Skeletal muscle satellite cell (primary cell): ENCODE results near the gene APOO.
A peak's percentile ranks its signal among the peaks of the same experiment; 100 is the strongest.

Experiments
- H3K27me3 ChIP-seq: 2 replicates; pipeline ENCODE4 v1.7.0; 2013; ENCODE audit warnings: low read length; ENCODE audit not compliant: control insufficient read depth, insufficient read depth
- H3K36me3 ChIP-seq: 2 replicates; pipeline ENCODE4 v1.7.0; 2013; ENCODE audit warnings: mild to moderate bottlenecking, control low read depth, low read length; ENCODE audit not compliant: insufficient read depth
- H3K4me1 ChIP-seq: 2 replicates; pipeline ENCODE4 v1.7.0; 2013; ENCODE audit warnings: low read length; ENCODE audit not compliant: control insufficient read depth, insufficient read depth
- H3K4me2 ChIP-seq: 2 replicates; pipeline ENCODE4 v1.7.0; 2013; ENCODE audit warnings: mild to moderate bottlenecking, low read length
- H3K4me3 ChIP-seq: 2 replicates; pipeline ENCODE4 v1.7.0; 2013; ENCODE audit warnings: low read length
- H3K9ac ChIP-seq: 2 replicates; pipeline ENCODE4 v1.7.0; 2013; ENCODE audit warnings: mild to moderate bottlenecking, low read depth, low read length, moderate library complexity
- H3K9me3 ChIP-seq: replicated peaks from 2 replicates; pipeline ENCODE4 v1.7.0; 2013; ENCODE audit warnings: mild to moderate bottlenecking, control low read depth, low read length

Gene APOO

DNA sequence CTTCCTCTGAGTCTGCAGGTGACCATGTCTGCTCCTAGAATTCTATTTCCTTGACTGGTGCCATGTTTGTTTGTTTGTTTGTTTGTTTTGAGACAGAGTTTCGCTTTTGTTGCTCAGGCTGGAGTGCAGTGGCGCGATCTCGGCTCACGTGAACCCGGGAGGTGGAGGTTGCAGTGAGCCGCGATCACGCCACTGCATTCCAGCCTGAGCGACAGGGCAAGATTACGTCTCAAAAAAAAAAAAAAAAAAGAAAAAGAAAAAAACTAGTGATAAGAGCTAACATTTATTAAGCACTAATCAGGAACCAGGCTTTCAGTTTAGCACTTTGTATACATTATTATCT lies 117.6 kb downstream of the APOO start:
- Histone ChIP-seq H3K36me3 (peaks cover 11% of the 10 kb centered on the region), H3K9me3 (no peaks in the 10 kb centered on the region), H3K4me1 (peaks cover 1% of the 10 kb centered on the region), H3K4me3 (no peak overlapping the region), H3K4me2 (no peak overlapping the region), H3K9ac (no peak overlapping the region), H3K27me3 (no peaks in the 10 kb centered on the region)

GRCh38 chrX:23789386-23790154 lies 118.2 kb downstream of the APOO start:
- H3K9me3 ChIP-seq: no peaks in the 10 kb centered on the region
- peaks cover 5% of the 10 kb centered on the region for H3K4me1 ChIP-seq
- peaks cover 15% of the 10 kb centered on the region for H3K36me3 ChIP-seq
- H3K27me3 ChIP-seq: no peaks in the 10 kb centered on the region
- no peak overlapping the region for H3K4me3 ChIP-seq
- no peak overlapping the region for H3K4me2 ChIP-seq
- H3K9ac ChIP-seq: no peak overlapping the region

- no peaks in the 10 kb centered on the region for H3K9me3 ChIP-seq
- H3K4me2 ChIP-seq: no peak overlapping the region
- H3K36me3 ChIP-seq: peaks cover 15% of the 10 kb centered on the region
- no peaks in the 10 kb centered on the region for H3K27me3 ChIP-seq
- no peak overlapping the region for H3K4me3 ChIP-seq
- peaks cover 5% of the 10 kb centered on the region for H3K4me1 ChIP-seq
- H3K9ac ChIP-seq: no peak overlapping the region
Measured at GRCh38 chrX:23788946-23789345, 118.8 kb downstream of the APOO start.

DNA sequence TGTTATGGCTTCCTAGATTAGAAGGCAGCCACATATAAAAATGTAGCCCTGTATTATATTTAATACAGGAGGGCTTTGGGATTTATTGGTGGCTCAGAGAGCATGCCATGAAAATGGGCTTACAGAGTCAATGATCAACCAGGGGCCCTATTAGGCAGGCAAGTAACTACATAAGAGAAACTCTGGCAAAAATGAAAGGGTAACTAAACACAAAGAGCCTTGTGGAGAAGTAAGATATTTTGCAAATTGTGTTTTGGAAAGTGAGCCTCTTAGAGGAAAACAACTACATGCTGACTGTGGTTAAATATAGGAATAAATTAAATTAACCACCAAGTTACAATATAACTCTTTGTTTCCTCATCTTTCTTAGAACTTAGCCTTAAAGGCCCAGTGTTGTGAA lies 119.2 kb downstream of the APOO start:
- Histone ChIP-seq H3K36me3 (peaks cover 15% of the 10 kb centered on the region), H3K9me3 (no peaks in the 10 kb centered on the region), H3K27me3 (no peaks in the 10 kb centered on the region), H3K4me3 (no peak overlapping the region), H3K9ac (no peak overlapping the region), H3K4me2 (no peak overlapping the region), H3K4me1 (peaks cover 5% of the 10 kb centered on the region)

GRCh38 chrX:23787745-23788118 lies 120.0 kb downstream of the APOO start:
- Histone ChIP-seq H3K4me2 (no peak overlapping the region), H3K9me3 (no peaks in the 10 kb centered on the region), H3K36me3 (peaks cover 15% of the 10 kb centered on the region), H3K4me3 (no peak overlapping the region), H3K27me3 (no peaks in the 10 kb centered on the region), H3K9ac (no peak overlapping the region), H3K4me1 (peaks cover 5% of the 10 kb centered on the region)

DNA sequence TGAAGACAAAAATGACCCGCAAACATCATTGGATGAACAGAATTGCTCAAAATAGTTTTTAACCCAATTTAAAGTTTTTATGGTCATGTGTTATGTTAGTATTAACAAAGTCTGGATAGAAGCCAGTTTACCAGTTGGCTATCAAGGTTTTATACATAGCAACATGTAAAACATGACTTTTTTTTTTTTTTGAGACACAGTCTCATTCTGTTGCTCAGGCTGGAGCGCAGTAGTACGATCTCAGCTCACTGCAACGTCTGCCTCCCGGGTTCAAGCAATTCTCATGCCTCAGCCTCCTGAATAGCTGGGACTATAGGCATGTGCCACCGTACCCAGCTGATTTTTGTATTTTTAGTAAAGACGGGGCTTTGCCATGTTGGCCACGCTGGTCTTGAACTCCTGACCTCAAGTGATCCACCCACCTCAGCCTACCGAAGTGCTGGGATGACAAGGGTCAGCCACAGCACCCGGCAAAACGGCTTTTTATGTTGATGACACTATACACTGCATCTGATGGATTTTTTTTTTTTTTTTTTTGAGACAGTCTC lies 121.4 kb downstream of the APOO start:
- Histone ChIP-seq H3K9ac (no peak overlapping the region), H3K9me3 (no peaks in the 10 kb centered on the region), H3K27me3 (no peaks in the 10 kb centered on the region), H3K4me1 (peaks cover 13% of the 10 kb centered on the region), H3K4me2 (no peak overlapping the region), H3K4me3 (no peak overlapping the region), H3K36me3 (peaks cover 15% of the 10 kb centered on the region)

DNA sequence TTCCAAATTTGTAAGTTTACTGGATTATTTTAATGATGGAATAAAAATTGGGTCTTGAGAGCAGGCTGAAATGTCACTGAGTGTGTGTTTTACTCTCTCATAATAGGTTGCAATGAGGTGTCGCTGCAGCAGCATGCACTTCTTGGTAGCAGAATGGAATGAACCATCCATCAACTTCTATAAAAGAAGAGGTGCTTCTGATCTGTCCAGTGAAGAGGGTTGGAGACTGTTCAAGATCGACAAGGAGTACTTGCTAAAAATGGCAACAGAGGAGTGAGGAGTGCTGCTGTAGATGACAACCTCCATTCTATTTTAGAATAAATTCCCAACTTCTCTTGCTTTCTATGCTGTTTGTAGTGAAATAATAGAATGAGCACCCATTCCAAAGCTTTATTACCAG lies 122.2 kb downstream of the APOO start:
- Histone ChIP-seq H3K4me1 (peaks cover 20% of the 10 kb centered on the region), H3K4me3 (peak overlapping the region; percentile 91), H3K4me2 (peak overlapping the region; percentile 81), H3K36me3 (peaks cover 15% of the 10 kb centered on the region), H3K9ac (peak overlapping the region; percentile 93), H3K9me3 (no peaks in the 10 kb centered on the region), H3K27me3 (no peaks in the 10 kb centered on the region)

DNA sequence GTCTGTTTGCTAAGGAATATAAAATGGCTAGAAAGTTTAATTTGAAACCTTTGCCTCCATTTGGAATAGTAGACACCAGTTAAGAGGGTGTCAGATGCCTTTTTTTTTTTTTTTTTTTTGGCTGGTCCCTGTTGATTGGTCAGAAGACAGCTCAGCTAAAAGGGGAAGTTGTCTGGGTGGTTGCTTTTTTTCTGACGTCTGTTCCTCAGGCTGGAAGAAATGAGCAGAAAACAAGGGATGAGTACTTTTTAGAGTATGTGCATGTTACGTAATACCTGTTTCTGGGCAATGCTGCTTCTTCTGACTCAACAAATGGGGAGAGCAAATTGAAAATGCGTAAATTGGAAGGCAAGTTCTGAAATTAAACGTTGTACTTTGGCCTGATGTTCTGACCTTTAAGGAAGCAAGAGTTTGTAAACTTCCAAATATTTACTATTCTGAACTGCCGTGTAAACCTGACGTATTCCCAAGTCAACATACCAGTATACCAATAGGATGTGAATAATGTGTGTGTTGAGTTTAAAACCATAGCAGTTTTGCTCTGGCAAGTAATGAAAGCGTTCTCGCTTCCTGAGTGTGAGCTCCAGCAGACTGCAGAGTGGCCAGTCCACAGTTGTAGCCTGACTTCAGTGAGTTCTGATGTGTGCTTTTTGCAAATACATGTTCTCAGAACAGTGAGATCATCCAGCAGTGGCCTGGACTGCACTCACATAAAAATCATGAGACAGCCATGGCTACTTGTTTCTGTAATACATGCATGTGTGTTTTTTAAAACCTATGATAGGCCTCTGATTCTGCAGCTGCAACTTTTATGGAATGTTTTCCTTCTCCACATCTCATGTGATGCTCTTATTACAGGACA lies 123.0 kb downstream of the APOO start:
- Histone ChIP-seq H3K4me3 (peak overlapping the region; percentile 91), H3K27me3 (no peaks in the 10 kb centered on the region), H3K4me2 (peak overlapping the region; percentile 81), H3K4me1 (peaks cover 21% of the 10 kb centered on the region), H3K36me3 (peaks cover 15% of the 10 kb centered on the region), H3K9me3 (no peaks in the 10 kb centered on the region), H3K9ac (peak overlapping the region; percentile 93)

DNA sequence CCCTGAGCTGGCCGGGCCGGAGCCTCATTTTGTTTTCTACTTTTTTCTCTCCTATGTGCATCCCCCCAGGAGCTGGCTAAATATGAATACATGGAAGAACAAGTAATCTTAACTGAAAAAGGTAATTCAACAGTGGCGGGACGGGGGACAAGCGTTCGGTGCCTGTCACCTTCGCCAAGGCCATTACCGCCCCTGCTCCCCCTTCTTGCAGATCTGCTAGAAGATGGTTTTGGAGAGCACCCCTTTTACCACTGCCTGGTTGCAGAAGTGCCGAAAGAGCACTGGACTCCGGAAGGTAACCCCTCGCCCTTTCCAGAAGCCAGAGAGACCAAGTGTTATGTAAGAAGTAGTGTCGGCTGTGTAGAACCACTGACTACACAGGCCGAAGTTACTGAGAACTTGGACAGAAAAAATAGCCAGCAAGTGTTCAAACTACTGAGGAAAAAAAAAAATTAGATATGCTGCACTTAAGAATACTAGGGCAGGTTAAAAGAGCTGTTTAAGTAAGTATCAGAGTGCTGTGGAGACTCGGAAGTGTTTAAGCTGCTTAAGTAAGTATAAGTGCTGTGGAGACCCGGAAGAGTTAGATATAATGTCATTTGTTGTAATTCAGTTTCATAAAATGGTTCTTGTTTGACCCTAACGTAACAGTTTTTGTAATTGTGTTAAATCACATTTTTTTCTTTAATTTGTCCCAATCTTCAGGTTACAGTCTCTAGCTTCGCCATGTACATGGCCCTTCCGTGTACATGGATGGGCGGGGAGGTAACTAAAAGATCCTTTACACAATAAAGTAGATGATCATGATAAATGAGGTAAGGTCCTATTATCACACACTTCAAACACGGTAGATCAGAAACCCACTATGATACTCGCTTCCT lies 123.9 kb downstream of the APOO start:
- H3K9ac ChIP-seq: peak overlapping the region; percentile 93
- peak overlapping the region; percentile 81 for H3K4me2 ChIP-seq
- peaks cover 15% of the 10 kb centered on the region for H3K36me3 ChIP-seq
- peak overlapping the region; percentile 91 for H3K4me3 ChIP-seq
- no peaks in the 10 kb centered on the region for H3K27me3 ChIP-seq
- H3K4me1 ChIP-seq: peaks cover 21% of the 10 kb centered on the region
- H3K9me3 ChIP-seq: no peaks in the 10 kb centered on the region
